Right ventricle myocardium inferior (tissue), 1 donor: ENCODE data around the gene ACTR2. TPM values are rescaled to one million over a fixed set of nuclear protein-coding genes. Genes with fewer than 3 reads are reported as not detected.
"Not testable (repeated sequence)": the region's sequence is repeated elsewhere in the genome, so short reads cannot be mapped to it uniquely, and the experiment has no call there.

Experiments
- ATAC-seq: fragments of 200-7000 bp; cut with Tn5 transposase; one replicate; pipeline ENCODE4 v1.9.1; 2020; ENCODE audit warnings: mild to moderate bottlenecking, moderate library complexity
- DNase-seq: peaks from one replicate; pipeline ENCODE4 v3.0.0; 2021; ENCODE audit errors: missing footprints
- intact Hi-C: fragments of 100-400 bp; cut with DNase I; formaldehyde crosslinking; loops from one replicate; pipeline ENCODE4 v1.11.0; 2022
- total RNA-seq: library from RNA; stranded (reverse); fragmentation: NEBNext Ultra II Directional; extraction: Animal tissue kit (Norgen Biotek cat#: 25700); gene quantifications from one replicate; pipeline ENCODE4 v1.2.1, GENCODE V29; 2021
- donor health status: DM: no; HTN: yes; CAD: no; lungs with severe emphysema.

The ACTR2 gene
- total RNA-seq, 1 donor from 2014 or later, result 108 TPM

GRCh38 chr2:65220432-65221131 is 7.0 kb upstream of the ACTR2 start:
- no peak for ATAC-seq
- intact Hi-C loops, result no loop called here
- DNase-seq, result no peak

GRCh38 chr2:65221275-65221674 is 6.4 kb upstream of the ACTR2 start:
- DNase-seq, intact Hi-C loops, ATAC-seq: not testable (repeated sequence)

GRCh38 chr2:65227020-65227455 is 593 bp upstream of the ACTR2 start:
- ATAC-seq, result peak; percentile 23
- intact Hi-C loops, result loop anchor here (1.0 kb wide), 2 partner anchors 97 to 209 kb away; partner anchors contain the start of gene RAB1A
- no peak for DNase-seq

- intact Hi-C loops, result no loop called here
- ATAC-seq (peak; percentile 45), DNase-seq (no peak)
Observed at GRCh38 chr2:65228263-65228750, 676 bp downstream of the ACTR2 start.

GRCh38 chr2:65231121-65231520 is 3.5 kb downstream of the ACTR2 start:
- DNase-seq (no peak), ATAC-seq (no peak)
- intact Hi-C loops, result no loop called here

GRCh38 chr2:65231892-65232477 is 4.4 kb downstream of the ACTR2 start:
- ATAC-seq (no peak), DNase-seq (no peak)
- intact Hi-C loops, result no loop called here

GRCh38 chr2:65232636-65233035 is 5.0 kb downstream of the ACTR2 start:
- intact Hi-C loops, result no loop called here
- ATAC-seq, result no peak
- DNase-seq, result no peak

- intact Hi-C loops, result no loop called here
- ATAC-seq, result no peak
Observed at GRCh38 chr2:65240657-65241056, 13.0 kb downstream of the ACTR2 start.

GRCh38 chr2:65244452-65244851 is 16.8 kb downstream of the ACTR2 start:
- DNase-seq, ATAC-seq, intact Hi-C loops: not testable (repeated sequence)

More at GRCh38 chr2:65240657-65241056, 13.0 kb downstream of the ACTR2 start:
- DNase-seq, result no peak

- no peak for DNase-seq
- ATAC-seq, result no peak
- intact Hi-C loops, result no loop called here
Observed at GRCh38 chr2:65252640-65253039, 25.0 kb downstream of the ACTR2 start.

- ATAC-seq (no peak), DNase-seq (no peak)
- intact Hi-C loops, result no loop called here
Observed at GRCh38 chr2:65255356-65255755, 27.7 kb downstream of the ACTR2 start.

- ATAC-seq, result no peak
- DNase-seq, result no peak
- intact Hi-C loops, result no loop called here
Observed at GRCh38 chr2:65256054-65256453, 28.4 kb downstream of the ACTR2 start.

- ATAC-seq, intact Hi-C loops: not testable (repeated sequence)
Observed at GRCh38 chr2:65257866-65258265, 30.2 kb downstream of the ACTR2 start.

GRCh38 chr2:65261676-65262075 is 34.0 kb downstream of the ACTR2 start:
- intact Hi-C loops, result no loop called here
- ATAC-seq (no peak), DNase-seq (no peak)

More at GRCh38 chr2:65257866-65258265, 30.2 kb downstream of the ACTR2 start:
- not testable (repeated sequence) for DNase-seq

GRCh38 chr2:65263262-65263661 is 35.6 kb downstream of the ACTR2 start:
- DNase-seq, result no peak
- ATAC-seq, result no peak
- intact Hi-C loops, result no loop called here

GRCh38 chr2:65263986-65264385 is 36.4 kb downstream of the ACTR2 start:
- no peak for ATAC-seq
- intact Hi-C loops, result no loop called here

GRCh38 chr2:65264821-65265670 is 37.4 kb downstream of the ACTR2 start:
- DNase-seq (no peak), ATAC-seq (peak; percentile 60)
- intact Hi-C loops, result loop anchor here (1.0 to 5.0 kb wide), 2 partner anchors 288 to 307 kb away; no protein-coding TSS in a partner anchor

More at GRCh38 chr2:65263986-65264385, 36.4 kb downstream of the ACTR2 start:
- no peak for DNase-seq

- ATAC-seq (no peak), DNase-seq (no peak)
- intact Hi-C loops, result loop anchor here (1.0 to 5.0 kb wide), 3 partner anchors 167 to 307 kb away; partner anchors contain the start of gene SPRED2
Observed at GRCh38 chr2:65265671-65266045, 38.0 kb downstream of the ACTR2 start.

GRCh38 chr2:65267008-65267407 is 39.4 kb downstream of the ACTR2 start:
- intact Hi-C loops, result loop anchor here (2.0 to 5.0 kb wide), 2 partner anchors 166 to 305 kb away; partner anchors contain the start of gene SPRED2
- no peak for ATAC-seq
- DNase-seq, result no peak
